Caco-2 (cell line): ENCODE data around the gene MRPL36. TPM values are rescaled to one million over a fixed set of nuclear protein-coding genes. Genes with fewer than 3 reads are reported as not detected.

Source experiments
- BruUV-seq: library from RNA; stranded (reverse); fragments of 400-500 nt; replicated peaks from 2 replicates; lab custom pipeline; 2021; lab: Mats Ljungman, UMichigan
- CTCF ChIA-PET: fragments of 300-600 bp; sonication (Branson Sonifier 250); formaldehyde crosslinking; loops from one replicate; lab custom pipeline; 2022; ENCODE audit warnings: antibody characterized with exemption; lab: Charles Lee
- POLR2A ChIA-PET: fragments of 300-600 bp; sonication (Branson Sonifier 250); formaldehyde crosslinking; loops from one replicate; lab custom pipeline; 2022; ENCODE audit warnings: antibody characterized with exemption; lab: Charles Lee
- DNase-seq, 2 experiments: peaks; one replicate each; pipeline versions ENCODE4 v3.0.0 to v3.0.0-alpha.2; 2020 to 2022
- H3K27me3 ChIP-seq: replicated peaks from 2 replicates; pipeline ENCODE4 v1.6.0; 2011; ENCODE audit warnings: low read length; ENCODE audit not compliant: control insufficient read depth, insufficient read depth
- H3K36me3 ChIP-seq: 2 replicates; pipeline ENCODE4 v1.5.1; 2011; ENCODE audit warnings: low read length; ENCODE audit not compliant: control insufficient read depth, insufficient read depth
- H3K4me1 ChIP-seq: fragments of 250-450 bp; sonication (Bioruptor Pico); 2 replicates; pipeline ENCODE4 v1.5.1; 2020; ENCODE audit warnings: mild to moderate bottlenecking
- H3K4me3 ChIP-seq: 2 replicates; pipeline ENCODE4 v1.5.1; 2011; ENCODE audit warnings: low read depth, mild to moderate bottlenecking, control low read depth, low read length
- H3K9me3 ChIP-seq: fragments of 250-450 bp; sonication (Bioruptor Pico); 2 replicates; pipeline ENCODE4 v1.5.1; 2020; ENCODE audit warnings: mild to moderate bottlenecking, moderate library complexity
- H3K27ac Mint-ChIP-seq: one replicate; pipeline ENCODE4 v1.8.0; 2022; ENCODE audit warnings: mixed read lengths; ENCODE audit not compliant: unreplicated experiment
- H3K27me3 Mint-ChIP-seq: one replicate; pipeline ENCODE4 v1.8.0; 2022; ENCODE audit warnings: mixed read lengths; ENCODE audit not compliant: insufficient read depth, unreplicated experiment
- H3K36me3 Mint-ChIP-seq: one replicate; pipeline ENCODE4 v1.8.0; 2022; ENCODE audit warnings: mild to moderate bottlenecking, mixed read lengths; ENCODE audit not compliant: insufficient read depth, unreplicated experiment
- H3K4me1 Mint-ChIP-seq: one replicate; pipeline ENCODE4 v1.8.0; 2022; ENCODE audit warnings: low read depth, mixed read lengths; ENCODE audit not compliant: unreplicated experiment
- H3K4me3 Mint-ChIP-seq: one replicate; pipeline ENCODE4 v1.8.0; 2022; ENCODE audit warnings: mild to moderate bottlenecking, moderate library complexity, mixed read lengths; ENCODE audit not compliant: unreplicated experiment
- H3K9me3 Mint-ChIP-seq: one replicate; pipeline ENCODE4 v1.8.0; 2022; ENCODE audit warnings: mixed read lengths; ENCODE audit not compliant: unreplicated experiment
- CTCF ChIP-seq, 2 experiments: fragments of 200-600 bp in 1 of 2; IDR thresholded peaks; 1 replicate in 1 of 2; 2 replicates in 1 of 2; pipeline versions ENCODE4 v1.5.1 to v1.8.0; 2011 to 2022; ENCODE audit warnings: antibody characterized with exemption in 1 of 2, control low read depth in 1 of 2, inconsistent platforms in 1 of 2, low read depth in 1 of 2, low read length in 1 of 2, mild to moderate bottlenecking in 1 of 2, moderate library complexity in 1 of 2; ENCODE audit not compliant: insufficient read depth in 1 of 2, severe bottlenecking in 1 of 2, unreplicated experiment in 1 of 2
- intact Hi-C: fragments of 100-400 bp; cut with micrococcal nuclease; formaldehyde crosslinking; loops from one replicate; pipeline ENCODE4 v1.10.0; 2022; ENCODE audit not compliant: unreplicated experiment
- total RNA-seq: library from RNA; stranded (reverse); gene quantifications from 2 replicates; pipeline ENCODE4 v1.2.3, GENCODE V29; 2022

MRPL36 gene
- total RNA-seq, 1 experiment from 2014 or later = 65.9 TPM

- no TSS peak for BruUV-seq
- Histone ChIP-seq H3K36me3 (no peaks in the 10 kb centered on the region), H3K4me1 (no peaks in the 10 kb centered on the region), H3K9me3 (no peaks in the 10 kb centered on the region), H3K27me3 (no peaks in the 10 kb centered on the region), H3K4me3 (no peak overlapping the region)
- Mint-ChIP-seq H3K36me3 (no peaks in the 10 kb centered on the region), H3K9me3 (no peaks in the 10 kb centered on the region), H3K27ac (no peak overlapping the region), H3K4me3 (no peak overlapping the region), H3K27me3 (peaks cover 14% of the 10 kb centered on the region), H3K4me1 (no peaks in the 10 kb centered on the region)
- intact Hi-C loops = loop anchor here (10.0 kb wide), 1 partner anchor 255 kb away; no protein-coding TSS in a partner anchor
- TF ChIP-seq CTCF (IDR thresholded peaks at IDR 0.05; ENCODE audit: insufficient read depth in 1 of 2, low read depth in 1 of 2, low read length in 1 of 2, severe bottlenecking in 1 of 2, unreplicated experiment in 1 of 2) = no peak
- DNase-seq = no peak
- ChIA-PET CTCF (no interaction called here), POLR2A (no interaction called here)
Observed at GRCh38 chr5:1760231-1760630, 39.4 kb downstream of the MRPL36 start.

- H3K9me3 ChIP-seq = no peaks in the 10 kb centered on the region
- ChIA-PET CTCF (no interaction called here), POLR2A (no interaction called here)
- BruUV-seq = no TSS peak
- Mint-ChIP-seq H3K36me3 (no peaks in the 10 kb centered on the region), H3K4me1 (no peaks in the 10 kb centered on the region), H3K4me3 (no peak overlapping the region), H3K9me3 (no peaks in the 10 kb centered on the region), H3K27me3 (peaks cover 12% of the 10 kb centered on the region), H3K27ac (no peak overlapping the region)
- no peak for TF ChIP-seq CTCF (IDR thresholded peaks at IDR 0.05; ENCODE audit: insufficient read depth in 1 of 2, low read depth in 1 of 2, low read length in 1 of 2, severe bottlenecking in 1 of 2, unreplicated experiment in 1 of 2)
- no peaks in the 10 kb centered on the region for H3K4me1 ChIP-seq
- no peaks in the 10 kb centered on the region for H3K36me3 ChIP-seq
- intact Hi-C loops = no loop called here
- H3K27me3 ChIP-seq = no peaks in the 10 kb centered on the region
- no peak overlapping the region for H3K4me3 ChIP-seq
- DNase-seq = no peak
Observed at GRCh38 chr5:1759378-1759970, 40.2 kb downstream of the MRPL36 start.

- H3K36me3 Mint-ChIP-seq = no peaks in the 10 kb centered on the region
- Histone ChIP-seq H3K9me3 (no peaks in the 10 kb centered on the region), H3K36me3 (no peaks in the 10 kb centered on the region), H3K4me1 (no peaks in the 10 kb centered on the region), H3K4me3 (no peak overlapping the region), H3K27me3 (no peaks in the 10 kb centered on the region)
- no peak for DNase-seq
- H3K27me3 Mint-ChIP-seq = peaks cover 10% of the 10 kb centered on the region
- no peaks in the 10 kb centered on the region for H3K4me1 Mint-ChIP-seq
- POLR2A ChIA-PET = no interaction called here
- BruUV-seq = no TSS peak
- no peak for TF ChIP-seq CTCF (IDR thresholded peaks at IDR 0.05; ENCODE audit: insufficient read depth in 1 of 2, low read depth in 1 of 2, low read length in 1 of 2, severe bottlenecking in 1 of 2, unreplicated experiment in 1 of 2)
- no peak overlapping the region for H3K4me3 Mint-ChIP-seq
- intact Hi-C loops = no loop called here
- H3K27ac Mint-ChIP-seq = no peak overlapping the region
- H3K9me3 Mint-ChIP-seq = no peaks in the 10 kb centered on the region
- CTCF ChIA-PET = no interaction called here
Observed at GRCh38 chr5:1758574-1758973, 41.1 kb downstream of the MRPL36 start.
